ENCODE data around the gene MICU1. TPM values are rescaled to one million over a fixed set of nuclear protein-coding genes. Genes with fewer than 3 reads are reported as not detected.

MICU1 gene
- total and polyA plus RNA-seq, 2 donors (not counting 3 experiments of a cell fraction or from before 2014, with no cell fraction given) = 27.5 to 48.0 TPM

DNA sequence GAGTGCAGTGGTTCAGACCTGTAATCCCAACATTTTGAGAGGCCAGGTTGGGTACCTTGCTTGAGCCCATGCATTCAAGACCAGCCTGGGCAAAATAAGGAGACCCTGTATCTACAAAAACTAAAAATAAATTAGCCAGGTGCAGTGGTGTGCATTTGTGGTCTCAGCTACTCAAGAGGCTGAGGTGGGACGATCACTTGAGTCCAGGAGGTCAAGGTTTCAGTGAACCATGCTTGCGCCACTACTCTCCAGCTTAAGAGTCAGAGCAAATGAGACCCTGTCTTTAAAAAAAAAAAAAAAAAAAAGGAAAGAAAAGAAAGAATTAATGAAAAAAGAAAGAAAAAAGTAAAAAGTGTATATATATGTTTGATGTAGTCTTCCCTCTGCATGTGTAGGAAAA is 24.7 kb downstream of the MICU1 start:
- no peak for FAIRE-seq
- DNase-seq (ENCODE audit: low read depth, low spot score) = no peak
- Histone ChIP-seq H3K4me2 (ENCODE audit: insufficient read depth, low read length) (no peak overlapping the region), H3K9me3 (replicated peaks; ENCODE audit: control insufficient read depth, insufficient read depth, low read length) (no peaks in the 10 kb centered on the region), H3K79me2 (ENCODE audit: control insufficient read depth, insufficient read depth, low read length) (peaks cover 2% of the 10 kb centered on the region), H3K9me1 (replicated peaks; ENCODE audit: control insufficient read depth, extremely low read depth, insufficient read depth, low read length) (no peaks in the 10 kb centered on the region), H3K9ac (replicated peaks; ENCODE audit: extremely low read depth, insufficient read depth, low read length) (no peak overlapping the region), H4K20me1 (replicated peaks; ENCODE audit: control insufficient read depth, extremely low read depth, insufficient read depth, low read length) (no peaks in the 10 kb centered on the region), H3K4me3 (replicated peaks in 1 of 3; ENCODE audit: insufficient read depth in 1 of 3, low read depth in 1 of 3, low read length in 3 of 3) (no peak overlapping the region), H3K36me3 (ENCODE audit: control insufficient read depth in 2 of 2, extremely low read depth in 1 of 2, insufficient read depth in 2 of 2, low read length in 2 of 2) (no peaks in the 10 kb centered on the region), H3K4me1 (ENCODE audit: control insufficient read depth, extremely low read depth, insufficient read depth, low read length) (peaks cover 2% of the 10 kb centered on the region), H3K27ac (ENCODE audit: insufficient read depth, low read depth, low read length) (no peak overlapping the region), H3K27me3 (ENCODE audit: control insufficient read depth in 2 of 2, insufficient read depth in 2 of 2, low read length in 2 of 2) (no peaks in the 10 kb centered on the region), H2AFZ (ENCODE audit: low read depth, low read length) (no peak overlapping the region)
- no peak for TF ChIP-seq POLR2A (IDR thresholded peaks at IDR 0.05; ENCODE audit: low read depth, low read length)
- no peak for TF ChIP-seq JUN (IDR thresholded peaks at IDR 0.05; ENCODE audit: borderline replicate concordance, insufficient read depth, insufficient read length, low read depth)
- TF ChIP-seq EZH2 (IDR thresholded peaks at IDR 0.05; ENCODE audit: borderline replicate concordance, low read depth, low read length, severe bottlenecking) = no peak
- TF ChIP-seq FOS (IDR thresholded peaks at IDR 0.05; ENCODE audit: borderline replicate concordance, insufficient read depth, low read length) = no peak
- TF ChIP-seq POLR2AphosphoS5 (IDR thresholded peaks at IDR 0.05; ENCODE audit: insufficient read depth, low read depth, low read length) = no peak
- TF ChIP-seq, protein P1, sequence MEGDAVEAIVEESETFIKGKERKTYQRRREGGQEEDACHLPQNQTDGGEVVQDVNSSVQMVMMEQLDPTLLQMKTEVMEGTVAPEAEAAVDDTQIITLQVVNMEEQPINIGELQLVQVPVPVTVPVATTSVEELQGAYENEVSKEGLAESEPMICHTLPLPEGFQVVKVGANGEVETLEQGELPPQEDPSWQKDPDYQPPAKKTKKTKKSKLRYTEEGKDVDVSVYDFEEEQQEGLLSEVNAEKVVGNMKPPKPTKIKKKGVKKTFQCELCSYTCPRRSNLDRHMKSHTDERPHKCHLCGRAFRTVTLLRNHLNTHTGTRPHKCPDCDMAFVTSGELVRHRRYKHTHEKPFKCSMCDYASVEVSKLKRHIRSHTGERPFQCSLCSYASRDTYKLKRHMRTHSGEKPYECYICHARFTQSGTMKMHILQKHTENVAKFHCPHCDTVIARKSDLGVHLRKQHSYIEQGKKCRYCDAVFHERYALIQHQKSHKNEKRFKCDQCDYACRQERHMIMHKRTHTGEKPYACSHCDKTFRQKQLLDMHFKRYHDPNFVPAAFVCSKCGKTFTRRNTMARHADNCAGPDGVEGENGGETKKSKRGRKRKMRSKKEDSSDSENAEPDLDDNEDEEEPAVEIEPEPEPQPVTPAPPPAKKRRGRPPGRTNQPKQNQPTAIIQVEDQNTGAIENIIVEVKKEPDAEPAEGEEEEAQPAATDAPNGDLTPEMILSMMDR (IDR thresholded peaks at IDR 0.05; ENCODE audit: extremely low read depth in 1 of 2, insufficient read depth in 1 of 2, low read depth in 1 of 2, low read length in 2 of 2) = no peak
- TF ChIP-seq MYC (IDR thresholded peaks at IDR 0.05; ENCODE audit: low read depth, low read length) = no peak
- TF ChIP-seq, protein P2, sequence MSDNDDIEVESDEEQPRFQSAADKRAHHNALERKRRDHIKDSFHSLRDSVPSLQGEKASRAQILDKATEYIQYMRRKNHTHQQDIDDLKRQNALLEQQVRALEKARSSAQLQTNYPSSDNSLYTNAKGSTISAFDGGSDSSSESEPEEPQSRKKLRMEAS (IDR thresholded peaks at IDR 0.05; ENCODE audit: insufficient read depth, insufficient read length) = no peak
- no peak for TF ChIP-seq GATA2 (IDR thresholded peaks at IDR 0.05; ENCODE audit: insufficient read depth, insufficient read length, low read depth, low read length)
- dilution Hi-C loops (cut with MboI; ENCODE audit: extremely low pct_ligation_motif_present, low sequenced_read_pairs) = no loop called here
- BruUV-seq (replicated peaks) = no TSS peak
- ChIA-PET CTCF (interaction anchor here (0.6 to 0.9 kb wide), 2 partner anchors 12 to 56 kb away, joined by 4 to 5 read pairs; no protein-coding TSS in a partner anchor), POLR2A (no interaction called here)
- intact Hi-C loops (cut with micrococcal nuclease) = no loop called here

All from endothelial cell of umbilical vein (primary cell).